RWPE1 (cell line): ENCODE data around the gene RFC2.

Experiments
- CTCF ChIA-PET: fragments of 350-600 bp; sonication (Branson Sonifier 250); formaldehyde crosslinking; extraction: SDS; loops from one replicate; lab custom pipeline; 2021; lab: Yijun Ruan, JAX
- POLR2A ChIA-PET: fragments of 400-600 bp; formaldehyde crosslinking; extraction: SDS; loops from one replicate; lab custom pipeline; 2020; ENCODE audit warnings: antibody characterized with exemption; ENCODE audit not compliant: low non-redundant PET; lab: Yijun Ruan, JAX
- DNase-seq: peaks from one replicate; pipeline ENCODE4 v3.0.0; 2012; ENCODE audit warnings: low spot score
- H3K27ac ChIP-seq: fragments of 450-650 bp; 2 replicates; pipeline ENCODE4 v1.5.1; 2017
- CTCF ChIP-seq: fragments of 450-650 bp; conservative IDR thresholded peaks from 2 replicates; pipeline ENCODE4 v1.5.1; 2017; ENCODE audit warnings: low read depth, mild to moderate bottlenecking

RFC2 gene

GRCh38 chr7:74240482-74240881 is 13.7 kb downstream of the RFC2 start:
- ChIA-PET CTCF (no interaction called here), POLR2A (no interaction called here)
- peak overlapping the region; percentile 35 for H3K27ac ChIP-seq
- no peak for TF ChIP-seq CTCF
- DNase-seq: no peak

GRCh38 chr7:74236284-74236683 is 17.9 kb downstream of the RFC2 start:
- POLR2A ChIA-PET: no interaction called here
- CTCF ChIA-PET: interaction anchor here (0.7 kb wide), 1 partner anchor 165 kb away, joined by 4 read pairs; no protein-coding TSS in a partner anchor
- TF ChIP-seq CTCF: no peak
- peak overlapping the region; percentile 34 for H3K27ac ChIP-seq
- DNase-seq: no peak

- CTCF ChIA-PET: interaction anchor here (0.7 kb wide), 2 partner anchors 29 to 165 kb away, joined by 4 read pairs; no protein-coding TSS in a partner anchor
- no peak for DNase-seq
- POLR2A ChIA-PET: no interaction called here
- TF ChIP-seq CTCF: no peak
- peak overlapping the region; percentile 34 for H3K27ac ChIP-seq
These were observed 18.5 kb downstream of the RFC2 start for GRCh38 chr7:74235518-74236268.

- TF ChIP-seq CTCF: no peak
- ChIA-PET CTCF (interaction anchor here (0.6 kb wide), 1 partner anchor 167 kb away, joined by 4 read pairs; no protein-coding TSS in a partner anchor), POLR2A (no interaction called here)
- no peak overlapping the region for H3K27ac ChIP-seq
- DNase-seq: no peak
These were observed 20.4 kb downstream of the RFC2 start for GRCh38 chr7:74233655-74234285.

- 0 out of 2 replicates have a peak overlapping the region, but pooled peaks have one; percentile 7 for H3K27ac ChIP-seq
- ChIA-PET CTCF (interaction anchor here (0.6 kb wide), 1 partner anchor 170 kb away, joined by 5 read pairs; no protein-coding TSS in a partner anchor), POLR2A (no interaction called here)
- no peak for DNase-seq
- no peak for TF ChIP-seq CTCF
These were observed 23.0 kb downstream of the RFC2 start for GRCh38 chr7:74231232-74231590.

- CTCF ChIA-PET: interaction anchor here (0.6 kb wide), 1 partner anchor 171 kb away, joined by 5 read pairs; no protein-coding TSS in a partner anchor
- peak overlapping the region; percentile 17; the same call in 1 of the 2 replicates for H3K27ac ChIP-seq
- no peak for TF ChIP-seq CTCF
- no peak for DNase-seq
- POLR2A ChIA-PET: no interaction called here
These were observed 23.6 kb downstream of the RFC2 start for GRCh38 chr7:74230446-74231231.
